ENCODE results near the gene EP400. TPM values are rescaled to one million over a fixed set of nuclear protein-coding genes. Genes with fewer than 3 reads are reported as not detected.
"Not testable (repeated sequence)": the region's sequence is repeated elsewhere in the genome, so short reads cannot be mapped to it uniquely, and the experiment has no call there.

EP400 gene
- total and polyA plus RNA-seq, 2 of the 8 experiments (the other 6 are each of a cell fraction or from before 2014, with no cell fraction given): 13.1 to 69.7 TPM

- not testable (repeated sequence) for H3K4me2 ChIP-seq (ENCODE audit: insufficient read depth in 1 of 2, low read depth in 2 of 2, low read length in 2 of 2); H3K36me3 ChIP-seq (ENCODE audit: control insufficient read depth in 2 of 4, insufficient read depth in 4 of 4, low read length in 3 of 4); H3K9ac ChIP-seq (replicated peaks in 1 of 4; ENCODE audit: extremely low read depth in 1 of 4, low read depth in 3 of 4, low read length in 3 of 4); H3K27me3 ChIP-seq (replicated peaks in 1 of 4; ENCODE audit: control insufficient read depth in 3 of 4, extremely low read depth in 1 of 4, insufficient read depth in 3 of 4, low read length in 3 of 4); H4K8ac ChIP-seq (ENCODE audit: extremely low read depth, insufficient read depth, low read length); DNase-seq (ENCODE audit: low read depth in 1 of 2, low spot score in 2 of 2); H3K9me3 ChIP-seq (ENCODE audit: insufficient read depth in 2 of 2, low read depth in 1 of 2, low read length in 1 of 2); H4K5ac ChIP-seq (ENCODE audit: insufficient read length, low read depth, low read length); H3K18ac ChIP-seq (ENCODE audit: extremely low read depth, low read length); H3K23me2 ChIP-seq (ENCODE audit: low read depth, low read length); FAIRE-seq; H2BK120ac ChIP-seq (replicated peaks; ENCODE audit: low read depth, low read length); H3K23ac ChIP-seq (ENCODE audit: insufficient read length); H4K91ac ChIP-seq (replicated peaks; ENCODE audit: insufficient read length, low read length); H3K4me3 ChIP-seq (ENCODE audit: extremely low read depth in 1 of 4, insufficient read depth in 2 of 4, low read depth in 3 of 4, low read length in 4 of 4); H3K27ac ChIP-seq (ENCODE audit: low read depth, low read length); H3K14ac ChIP-seq (ENCODE audit: insufficient read length); H3K4ac ChIP-seq (replicated peaks; ENCODE audit: insufficient read length, low read depth, low read length); H3K4me1 ChIP-seq (replicated peaks in 1 of 4; ENCODE audit: control insufficient read depth in 3 of 4, insufficient read depth in 4 of 4, low read length in 3 of 4); H2AFZ ChIP-seq (ENCODE audit: low read length); H2BK15ac ChIP-seq (ENCODE audit: low read length); H2BK20ac ChIP-seq (ENCODE audit: low read length); H3K56ac ChIP-seq (replicated peaks; ENCODE audit: insufficient read length, low read depth, low read length); H2BK12ac ChIP-seq (ENCODE audit: low read depth, low read length); H2BK5ac ChIP-seq (ENCODE audit: low read depth, low read length); H2AK5ac ChIP-seq (ENCODE audit: low read depth, low read length)
- Histone ChIP-seq H3K79me2 (ENCODE audit: control insufficient read depth in 1 of 2, insufficient read depth in 2 of 2, low read length in 2 of 2) (peaks cover 12 to 88% of the 10 kb centered on the region in 2 experiments; a peak in 3 of 4 replicates), H4K20me1 (replicated peaks in 1 of 2; ENCODE audit: control insufficient read depth in 1 of 2, insufficient read depth in 2 of 2, low read length in 2 of 2) (peaks cover 8 to 15% of the 10 kb centered on the region in 2 experiments), H3K79me1 (ENCODE audit: low read depth, low read length) (peaks cover 10% of the 10 kb centered on the region)
- WGBS, 2 experiments (ENCODE audit: extremely low coverage in 1 of 2, insufficient coverage in 1 of 2, insufficient read length in 1 of 2, insufficient replicate concordance in 2 of 2, low coverage in 1 of 2, low lambda C conversion rate in 2 of 2, missing lambda C conversion rate in 1 of 2): 95% methylated on average over 13 of the region's 13 CpGs; no CpG with 5 or more reads in 1 of the 2 experiments
- ChIA-PET POLR2A (ENCODE audit: partially characterized antibody) (interaction anchor here (0.7 to 1.8 kb wide), 4 partner anchors 9 to 27 kb away, joined by 3 to 5 read pairs (median 4); no protein-coding TSS in a partner anchor), CTCF (ENCODE audit: partially characterized antibody) (interaction anchor here (0.7 to 1.0 kb wide), 2 partner anchors 35 to 104 kb away, joined by 3 to 4 read pairs; no protein-coding TSS in a partner anchor)
Observed at GRCh38 chr12:131954460-131954859, 4.7 kb downstream of the EP400 start.

All from H1 (cell line).